ENCODE results near the gene CDH4. TPM values are rescaled to one million over a fixed set of nuclear protein-coding genes. Genes with fewer than 3 reads are reported as not detected.

CDH4 gene
- total RNA-seq = not detected

DNA sequence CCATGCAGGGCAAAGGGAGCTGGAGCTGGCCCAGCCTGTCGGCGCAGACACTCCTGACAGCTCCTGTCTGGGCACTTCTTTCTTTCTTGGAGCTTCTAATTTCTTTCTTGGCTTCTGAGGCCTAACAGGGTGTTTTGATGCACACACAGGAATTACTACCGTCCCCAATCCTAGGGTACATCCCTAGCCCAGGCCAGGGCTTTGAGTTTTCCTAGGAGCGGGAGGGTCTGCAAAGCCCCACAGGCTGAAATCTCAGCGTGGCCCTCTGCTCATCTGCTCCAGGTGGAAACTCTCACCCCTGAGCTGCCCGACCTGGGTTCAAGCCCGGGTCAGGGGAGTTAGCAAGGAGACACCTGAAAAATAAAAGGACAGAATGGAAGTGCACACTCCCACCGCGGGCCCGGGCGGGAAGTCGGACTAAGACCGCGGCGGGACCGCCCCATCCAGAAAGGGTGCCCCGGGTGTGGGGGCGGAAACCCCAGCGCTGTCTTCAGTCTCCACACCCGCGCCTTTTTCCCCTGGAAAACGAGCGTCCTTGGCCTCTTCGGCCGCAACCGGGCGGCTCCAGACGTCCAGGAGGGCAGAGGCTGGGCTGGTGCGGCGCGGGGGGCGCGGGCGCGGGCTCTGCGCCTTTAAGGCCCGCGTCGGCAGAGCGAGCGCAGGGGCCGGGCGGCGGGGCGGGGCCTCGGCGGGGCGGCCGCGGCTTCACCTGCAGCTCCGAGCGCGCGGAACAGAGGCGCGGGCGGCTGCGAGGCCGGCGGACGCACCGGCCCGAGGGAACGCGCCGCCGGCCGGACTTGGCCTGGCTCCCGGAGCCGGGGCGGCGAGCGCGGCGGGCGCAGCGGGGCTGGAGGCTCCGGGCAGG lies at the start of gene CDH4:
Gene CDH4 (plus strand): TSS at position 733 of the 865 bp plus-strand sequence.
- DNase-seq (ENCODE audit: low spot score) (no peak), ATAC-seq (ENCODE audit: insufficient number of reproducible peaks, low FRiP score, low read depth) (no peak)
- H3K36me3 ChIP-seq = no peaks in the 10 kb centered on the region
- no peaks in the 10 kb centered on the region for H3K9me3 ChIP-seq
- H3K27ac ChIP-seq = no peak within 1 kb of the TSS
- peaks cover 0 to 10% of the 10 kb centered on the region in 2 donors for H3K4me1 ChIP-seq (ENCODE audit: control insufficient read depth in 1 of 2, low read depth in 2 of 2)
- TF ChIP-seq, protein P1, sequence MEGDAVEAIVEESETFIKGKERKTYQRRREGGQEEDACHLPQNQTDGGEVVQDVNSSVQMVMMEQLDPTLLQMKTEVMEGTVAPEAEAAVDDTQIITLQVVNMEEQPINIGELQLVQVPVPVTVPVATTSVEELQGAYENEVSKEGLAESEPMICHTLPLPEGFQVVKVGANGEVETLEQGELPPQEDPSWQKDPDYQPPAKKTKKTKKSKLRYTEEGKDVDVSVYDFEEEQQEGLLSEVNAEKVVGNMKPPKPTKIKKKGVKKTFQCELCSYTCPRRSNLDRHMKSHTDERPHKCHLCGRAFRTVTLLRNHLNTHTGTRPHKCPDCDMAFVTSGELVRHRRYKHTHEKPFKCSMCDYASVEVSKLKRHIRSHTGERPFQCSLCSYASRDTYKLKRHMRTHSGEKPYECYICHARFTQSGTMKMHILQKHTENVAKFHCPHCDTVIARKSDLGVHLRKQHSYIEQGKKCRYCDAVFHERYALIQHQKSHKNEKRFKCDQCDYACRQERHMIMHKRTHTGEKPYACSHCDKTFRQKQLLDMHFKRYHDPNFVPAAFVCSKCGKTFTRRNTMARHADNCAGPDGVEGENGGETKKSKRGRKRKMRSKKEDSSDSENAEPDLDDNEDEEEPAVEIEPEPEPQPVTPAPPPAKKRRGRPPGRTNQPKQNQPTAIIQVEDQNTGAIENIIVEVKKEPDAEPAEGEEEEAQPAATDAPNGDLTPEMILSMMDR (IDR thresholded peaks at IDR 0.05) = no peak
- H3K4me3 ChIP-seq = no peak within 1 kb of the TSS
- H3K27me3 ChIP-seq (replicated peaks; ENCODE audit: insufficient read depth) = no peaks in the 10 kb centered on the region

DNA sequence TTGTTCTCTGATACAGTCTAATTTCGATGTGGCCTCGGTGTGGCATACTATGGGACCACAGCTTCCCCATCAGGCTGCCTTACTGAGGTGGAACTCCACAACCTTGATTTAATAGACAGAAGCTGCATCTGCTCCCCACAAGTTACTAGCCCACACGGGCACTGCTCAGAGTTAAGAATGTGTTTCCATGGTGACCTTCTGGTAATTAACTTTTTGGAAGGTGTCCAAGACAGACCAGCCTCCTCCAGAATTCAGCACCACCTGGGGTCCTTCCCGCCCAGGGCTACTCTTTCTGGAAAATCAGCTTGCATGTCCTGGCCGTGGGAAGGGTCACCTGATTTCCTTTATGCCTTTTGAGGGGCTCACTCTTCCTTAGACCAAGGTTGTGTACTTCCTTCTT lies 48.7 kb upstream of the CDH4 start:
- no peak overlapping the region for H3K27ac ChIP-seq
- no peaks in the 10 kb centered on the region for H3K4me1 ChIP-seq (ENCODE audit: control insufficient read depth in 1 of 2, low read depth in 2 of 2)
- no peaks in the 10 kb centered on the region for H3K36me3 ChIP-seq
- no peak overlapping the region for H3K4me3 ChIP-seq
- TF ChIP-seq, protein P1 (IDR thresholded peaks at IDR 0.05) = no peak
- H3K9me3 ChIP-seq = no peaks in the 10 kb centered on the region
- no peaks in the 10 kb centered on the region for H3K27me3 ChIP-seq (replicated peaks; ENCODE audit: insufficient read depth)
- ATAC-seq (ENCODE audit: insufficient number of reproducible peaks, low FRiP score, low read depth) (no peak), DNase-seq (ENCODE audit: low spot score) (no peak)

DNA sequence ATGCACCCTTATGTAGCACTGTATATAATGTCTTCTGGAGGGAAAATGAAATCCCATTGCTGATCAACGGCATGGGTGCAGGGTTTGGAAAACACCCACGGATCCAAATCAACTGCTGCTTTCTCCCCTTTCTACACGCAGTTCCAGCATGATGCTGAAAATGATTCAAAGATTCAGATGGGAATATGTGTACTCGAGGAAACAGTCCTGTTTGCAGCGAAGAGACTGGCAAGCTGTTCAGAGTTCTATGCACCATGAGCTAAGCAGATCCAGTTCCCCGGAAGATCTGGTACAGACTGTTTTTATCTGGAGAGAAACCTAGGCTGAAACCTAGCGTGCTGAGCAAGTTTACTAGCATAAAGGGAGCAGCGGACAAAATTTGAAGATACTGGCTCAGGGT lies 47.9 kb upstream of the CDH4 start:
- H3K27ac ChIP-seq = no peak overlapping the region
- TF ChIP-seq, protein P1 (IDR thresholded peaks at IDR 0.05) = no peak
- H3K4me1 ChIP-seq (ENCODE audit: control insufficient read depth in 1 of 2, low read depth in 2 of 2) = no peaks in the 10 kb centered on the region
- no peak for DNase-seq (ENCODE audit: low spot score)
- H3K27me3 ChIP-seq (replicated peaks; ENCODE audit: insufficient read depth) = no peaks in the 10 kb centered on the region
- H3K9me3 ChIP-seq = no peaks in the 10 kb centered on the region
- H3K4me3 ChIP-seq = no peak overlapping the region
- no peak for ATAC-seq (ENCODE audit: insufficient number of reproducible peaks, low FRiP score, low read depth)
- H3K36me3 ChIP-seq = no peaks in the 10 kb centered on the region

DNA sequence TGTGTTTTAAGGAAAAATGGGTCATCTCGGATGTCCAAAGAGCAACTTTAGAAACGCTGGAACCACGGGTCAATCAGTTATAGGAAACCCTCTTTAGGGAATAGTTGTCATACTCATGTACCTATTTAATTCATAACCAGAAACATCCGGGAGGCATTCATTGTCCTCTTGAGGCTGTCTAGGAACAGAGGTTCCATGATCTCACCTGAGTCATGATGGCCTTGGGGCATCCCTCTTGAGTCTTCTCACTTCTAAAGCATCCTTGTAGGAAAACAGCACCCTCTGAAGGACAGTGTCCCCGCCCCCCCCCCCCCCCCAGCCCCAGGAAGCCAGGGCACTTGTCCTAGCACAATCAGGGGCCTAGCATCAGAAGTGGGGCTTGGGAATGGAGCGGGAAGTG lies 46.3 kb upstream of the CDH4 start:
- H3K9me3 ChIP-seq = no peaks in the 10 kb centered on the region
- ATAC-seq (ENCODE audit: insufficient number of reproducible peaks, low FRiP score, low read depth) (no peak), DNase-seq (ENCODE audit: low spot score) (no peak)
- no peaks in the 10 kb centered on the region for H3K36me3 ChIP-seq
- TF ChIP-seq, protein P1 (IDR thresholded peaks at IDR 0.05) = no peak
- no peak overlapping the region for H3K27ac ChIP-seq
- H3K4me1 ChIP-seq (ENCODE audit: control insufficient read depth in 1 of 2, low read depth in 2 of 2) = no peaks in the 10 kb centered on the region
- H3K27me3 ChIP-seq (replicated peaks; ENCODE audit: insufficient read depth) = no peaks in the 10 kb centered on the region
- no peak overlapping the region for H3K4me3 ChIP-seq

DNA sequence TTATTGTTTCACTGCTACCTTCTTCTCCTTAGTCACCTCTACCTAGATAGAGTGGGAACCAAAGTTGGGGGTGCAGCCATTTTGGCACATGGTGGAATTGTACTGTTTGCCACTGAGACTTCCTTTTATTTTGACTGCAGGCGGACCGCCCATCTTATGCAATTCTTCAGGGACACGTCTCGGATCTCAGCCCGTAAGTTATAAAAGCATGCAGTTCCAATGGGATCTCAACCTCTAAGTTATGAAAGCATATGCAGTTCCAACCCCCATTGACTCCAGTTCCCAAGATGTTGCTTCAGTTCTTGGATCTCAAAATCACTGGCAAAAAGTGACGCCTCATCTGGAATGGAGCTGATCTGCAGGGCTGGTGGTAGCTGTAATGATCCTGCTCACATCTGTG lies 41.2 kb upstream of the CDH4 start:
- ATAC-seq (ENCODE audit: insufficient number of reproducible peaks, low FRiP score, low read depth) (no peak), DNase-seq (ENCODE audit: low spot score) (no peak)
- Histone ChIP-seq H3K36me3 (no peaks in the 10 kb centered on the region), H3K27ac (no peak overlapping the region), H3K9me3 (no peaks in the 10 kb centered on the region), H3K4me3 (no peak overlapping the region), H3K27me3 (replicated peaks; ENCODE audit: insufficient read depth) (no peaks in the 10 kb centered on the region), H3K4me1 (ENCODE audit: control insufficient read depth in 1 of 2, low read depth in 2 of 2) (no peaks in the 10 kb centered on the region)
- TF ChIP-seq, protein P1 (IDR thresholded peaks at IDR 0.05) = no peak
